ENCODE data around the gene LBX2. TPM values are rescaled to one million over a fixed set of nuclear protein-coding genes. Genes with fewer than 3 reads are reported as not detected.

LBX2 gene
- total and polyA plus RNA-seq, 10 of the 15 experiments (the other 5 are each of a cell fraction or from before 2014, with no cell fraction given): 0.08 to 4.0 (median 0.27) TPM

GRCh38 chr2:74454654-74455511 lies 44.5 kb downstream of the LBX2 start, which contains the start of gene INO80B (continued):
- TF ChIP-seq TCF12 (IDR thresholded peaks at IDR 0.05; ENCODE audit: low read depth, low read length) (0 out of 2 replicates have a peak, but pooled peaks have one; percentile 52), CHD4 (IDR thresholded peaks at IDR 0.05) (no peak), BCL3 (IDR thresholded peaks at IDR 0.05; ENCODE audit: borderline replicate concordance, insufficient read depth, low read depth, low read length, poor library complexity, severe bottlenecking) (no peak), CHD2 (IDR thresholded peaks at IDR 0.05; ENCODE audit: borderline replicate concordance, low read depth, low read length) (peak; percentile 86), MLLT1 (IDR thresholded peaks at IDR 0.05) (peak; percentile 74), HSF1 (IDR thresholded peaks at IDR 0.05; ENCODE audit: low read depth, low read length) (peak; percentile 74; the same call in 1 of the 2 replicates), KAT2A (conservative IDR thresholded peaks at IDR 0.05; ENCODE audit: control insufficient read depth, low read depth, low read length) (no peak), REST (IDR thresholded peaks at IDR 0.05; ENCODE audit: low read depth, low read length) (0 out of 2 replicates have a peak, but pooled peaks have one; percentile 8), ATF2 (IDR thresholded peaks at IDR 0.05; ENCODE audit: low read length) (no peak; the same call in 1 of the 2 replicates), SREBF2 (IDR thresholded peaks at IDR 0.05; ENCODE audit: low read length) (peak; percentile 44; the same call in 1 of the 2 replicates), POLR2AphosphoS5 (IDR thresholded peaks at IDR 0.05; ENCODE audit: low read length) (peak; percentile 72), CBX5 (IDR thresholded peaks at IDR 0.05; ENCODE audit: low read depth) (peak; percentile 86; the same call in 1 of the 2 replicates), HCFC1 (IDR thresholded peaks at IDR 0.05; ENCODE audit: low read length) (peak; percentile 98), YBX1 (IDR thresholded peaks at IDR 0.05) (no peak), MYB (IDR thresholded peaks at IDR 0.05; ENCODE audit: borderline replicate concordance, low read depth, low read length) (peak; percentile 64; the same call in 1 of the 2 replicates), SIX5 (IDR thresholded peaks at IDR 0.05; ENCODE audit: low read depth, low read length, severe bottlenecking) (peak; percentile 95), KDM1A (IDR thresholded peaks at IDR 0.05; ENCODE audit: borderline replicate concordance) (no peak)
